HUES64 (cell line): ENCODE data around the gene COL4A6.
"Not testable (repeated sequence)": the region's sequence is repeated elsewhere in the genome, so short reads cannot be mapped to it uniquely, and the experiment has no call there.

ENCODE experiments used
- H3K27ac ChIP-seq: 2 replicates; pipeline ENCODE4 v1.7.0; 2013; ENCODE audit warnings: low read depth, low read length, inconsistent platforms
- H3K27me3 ChIP-seq: 2 replicates; pipeline ENCODE4 v1.6.1; 2013; ENCODE audit warnings: mild to moderate bottlenecking, low read length; ENCODE audit not compliant: insufficient read depth
- H3K36me3 ChIP-seq: 2 replicates; pipeline ENCODE4 v1.6.1; 2013; ENCODE audit warnings: mild to moderate bottlenecking, low read length; ENCODE audit not compliant: insufficient read depth
- H3K4me1 ChIP-seq: 2 replicates; pipeline ENCODE4 v1.6.1; 2013; ENCODE audit warnings: mild to moderate bottlenecking, low read length, moderate library complexity; ENCODE audit not compliant: insufficient read depth
- H3K4me3 ChIP-seq: 2 replicates; pipeline ENCODE4 v1.5.1; 2013; ENCODE audit warnings: mild to moderate bottlenecking, low read length, moderate library complexity
- H3K9ac ChIP-seq: 2 replicates; pipeline ENCODE4 v1.6.1; 2013; ENCODE audit warnings: mild to moderate bottlenecking, low read depth, low read length
- H3K9me3 ChIP-seq: 2 replicates; pipeline ENCODE4 v1.6.1; 2013; ENCODE audit warnings: low read depth, low read length; ENCODE audit not compliant: insufficient read depth
- WGBS: fragments of 150-250, 120-280 bp; methylation state at CpG from one replicate; pipeline ENCODE4 v1.1.7; 2013; ENCODE audit warnings: missing lambda C conversion rate; 5-methylcytosine and 5-hydroxymethylcytosine counted together

The COL4A6 gene

GRCh38 chrX:108399418-108400165, 38.6 kb downstream of the COL4A6 start:
- Histone ChIP-seq H3K4me3 (no peak overlapping the region), H3K27me3 (no peaks in the 10 kb centered on the region)
- WGBS = 100% methylated on average over 1 of the region's 1 CpG

GRCh38 chrX:108397627-108398391, 40.4 kb downstream of the COL4A6 start:
- Histone ChIP-seq H3K27ac (no peak overlapping the region), H3K9ac (no peak overlapping the region), H3K36me3 (no peaks in the 10 kb centered on the region), H3K9me3 (no peaks in the 10 kb centered on the region), H3K4me1 (peaks cover 25% of the 10 kb centered on the region), H3K27me3 (no peaks in the 10 kb centered on the region), H3K4me3 (no peak overlapping the region)
- 98% methylated on average over 3 of the region's 6 CpGs for WGBS

More at GRCh38 chrX:108399418-108400165, 38.6 kb downstream of the COL4A6 start:
- no peaks in the 10 kb centered on the region for H3K36me3 ChIP-seq
- no peak overlapping the region for H3K9ac ChIP-seq
- H3K27ac ChIP-seq = no peak overlapping the region
- no peaks in the 10 kb centered on the region for H3K9me3 ChIP-seq
- peaks cover 25% of the 10 kb centered on the region for H3K4me1 ChIP-seq

GRCh38 chrX:108396986-108397385, 41.2 kb downstream of the COL4A6 start:
- Histone ChIP-seq H3K27me3 (no peaks in the 10 kb centered on the region), H3K9ac (no peak overlapping the region), H3K4me3 (no peak overlapping the region), H3K27ac (peak overlapping the region; percentile 63), H3K4me1 (peaks cover 25% of the 10 kb centered on the region), H3K9me3 (no peaks in the 10 kb centered on the region), H3K36me3 (no peaks in the 10 kb centered on the region)
- WGBS = 77% methylated on average over 1 of the region's 1 CpG

- H3K27me3 ChIP-seq = no peaks in the 10 kb centered on the region
- no peaks in the 10 kb centered on the region for H3K36me3 ChIP-seq
- no peaks in the 10 kb centered on the region for H3K9me3 ChIP-seq
- H3K4me3 ChIP-seq = no peak overlapping the region; the same call in 1 of the 2 replicates
- H3K27ac ChIP-seq = peak overlapping the region; percentile 63
- H3K4me1 ChIP-seq = peaks cover 25% of the 10 kb centered on the region
- H3K9ac ChIP-seq = no peak overlapping the region; the same call in 1 of the 2 replicates
- 64% methylated on average over 6 of the region's 6 CpGs for WGBS
Observed at GRCh38 chrX:108396188-108396891, 41.9 kb downstream of the COL4A6 start.

- not testable (repeated sequence) for H3K36me3 ChIP-seq, H3K4me1 ChIP-seq, H3K4me3 ChIP-seq, H3K9ac ChIP-seq, H3K9me3 ChIP-seq, H3K27me3 ChIP-seq
- H3K27ac ChIP-seq = peak overlapping the region; percentile 62; the same call in 1 of the 2 replicates
- WGBS = 68% methylated on average over 8 of the region's 9 CpGs
Observed at GRCh38 chrX:108390976-108391717, 47.1 kb downstream of the COL4A6 start.

- WGBS = no CpG with 5 or more reads among the region's 1 CpG
Observed at GRCh38 chrX:108384783-108385182, 53.4 kb downstream of the COL4A6 start.

GRCh38 chrX:108380222-108380621, 58.0 kb downstream of the COL4A6 start:
- peaks cover 5% of the 10 kb centered on the region for H3K4me1 ChIP-seq
- H3K4me3 ChIP-seq = no peak overlapping the region
- H3K36me3 ChIP-seq = no peaks in the 10 kb centered on the region
- H3K9ac ChIP-seq = no peak overlapping the region
- H3K27ac ChIP-seq = no peak overlapping the region
- no peaks in the 10 kb centered on the region for H3K9me3 ChIP-seq
- 92% methylated on average over 2 of the region's 2 CpGs for WGBS
- H3K27me3 ChIP-seq = no peaks in the 10 kb centered on the region

More at GRCh38 chrX:108384783-108385182, 53.4 kb downstream of the COL4A6 start:
- Histone ChIP-seq H3K9me3 (no peaks in the 10 kb centered on the region), H3K27ac (no peak overlapping the region), H3K27me3 (no peaks in the 10 kb centered on the region), H3K36me3 (no peaks in the 10 kb centered on the region), H3K4me1 (no peaks in the 10 kb centered on the region), H3K9ac (no peak overlapping the region), H3K4me3 (no peak overlapping the region)

- H3K4me3 ChIP-seq, H3K27ac ChIP-seq, H3K9me3 ChIP-seq, H3K27me3 ChIP-seq, H3K36me3 ChIP-seq, H3K9ac ChIP-seq: not testable (repeated sequence)
- 22% methylated on average over 11 of the region's 11 CpGs for WGBS
- H3K4me1 ChIP-seq = peaks cover 29% of the 10 kb centered on the region
Observed at GRCh38 chrX:108376821-108377220, 61.4 kb downstream of the COL4A6 start.

GRCh38 chrX:108375591-108375990, 62.6 kb downstream of the COL4A6 start:
- H3K4me1 ChIP-seq = peaks cover 29% of the 10 kb centered on the region
- not testable (repeated sequence) for H3K9me3 ChIP-seq, H3K4me3 ChIP-seq, H3K9ac ChIP-seq, H3K27me3 ChIP-seq, H3K36me3 ChIP-seq, H3K27ac ChIP-seq
- WGBS = 75% methylated on average over 2 of the region's 2 CpGs

GRCh38 chrX:108366644-108367406, 71.4 kb downstream of the COL4A6 start:
- no peaks in the 10 kb centered on the region for H3K9me3 ChIP-seq
- 80% methylated on average over 1 of the region's 1 CpG for WGBS

More at GRCh38 chrX:108366644-108367406, 71.4 kb downstream of the COL4A6 start:
- no peak overlapping the region for H3K4me3 ChIP-seq
- H3K4me1 ChIP-seq = peaks cover 11% of the 10 kb centered on the region
- no peaks in the 10 kb centered on the region for H3K27me3 ChIP-seq
- H3K9ac ChIP-seq = no peak overlapping the region
- H3K27ac ChIP-seq = peak overlapping the region; percentile 56; the same call in 1 of the 2 replicates
- no peaks in the 10 kb centered on the region for H3K36me3 ChIP-seq
